Astrocyte (in vitro differentiated cells and primary cell): Measurements from ENCODE around the gene ADAP1.

Experiments used
- CTCF ChIP-seq: IDR thresholded peaks from 2 replicates; pipeline ENCODE4 v1.5.1; 2011; ENCODE audit warnings: low read depth, mild to moderate bottlenecking, inconsistent platforms, low read length, moderate library complexity; ENCODE audit not compliant: insufficient read depth
- EZH2 ChIP-seq: IDR thresholded peaks from 2 replicates; pipeline ENCODE4 v1.6.1; 2012; ENCODE audit warnings: mild to moderate bottlenecking, low read length, inconsistent platforms; ENCODE audit not compliant: insufficient read depth

GRCh38 chr7:901041-901387, 53.5 kb downstream of the ADAP1 start:
- TF ChIP-seq CTCF (no peak), EZH2 (no peak)
